Measurements from ENCODE around the gene ANKEF1. TPM values are rescaled to one million over a fixed set of nuclear protein-coding genes. Genes with fewer than 3 reads are reported as not detected.
"Not testable (repeated sequence)": the region's sequence is repeated elsewhere in the genome, so short reads cannot be mapped to it uniquely, and the experiment has no call there.

The ANKEF1 gene
- polyA plus RNA-seq, 1 donor: 1.2 TPM

GRCh38 chr20:10032269-10032668, 2.5 kb upstream of the ANKEF1 start:
- DNase-seq (ENCODE audit: low read depth): not testable (repeated sequence)

- DNase-seq (ENCODE audit: low read depth): no peak
These were observed 709 bp upstream of the ANKEF1 start for GRCh38 chr20:10033905-10034650.

- DNase-seq (ENCODE audit: low read depth): not testable (repeated sequence)
These were observed 1.5 kb downstream of the ANKEF1 start for GRCh38 chr20:10036321-10036720.

GRCh38 chr20:10040070-10040975, 5.5 kb downstream of the ANKEF1 start:
- no peak for DNase-seq (ENCODE audit: low read depth)

GRCh38 chr20:10042086-10042485, 7.3 kb downstream of the ANKEF1 start:
- no peak for DNase-seq (ENCODE audit: low read depth)

- no peak for DNase-seq (ENCODE audit: low read depth)
These were observed 12.6 kb downstream of the ANKEF1 start for GRCh38 chr20:10047427-10047826.

- no peak for DNase-seq (ENCODE audit: low read depth)
These were observed 16.4 kb downstream of the ANKEF1 start for GRCh38 chr20:10051185-10051584.

GRCh38 chr20:10059006-10059405, 24.2 kb downstream of the ANKEF1 start:
- no peak for DNase-seq (ENCODE audit: low read depth)

- DNase-seq (ENCODE audit: low read depth): no peak
These were observed 25.4 kb downstream of the ANKEF1 start for GRCh38 chr20:10060226-10060625.

DNA sequence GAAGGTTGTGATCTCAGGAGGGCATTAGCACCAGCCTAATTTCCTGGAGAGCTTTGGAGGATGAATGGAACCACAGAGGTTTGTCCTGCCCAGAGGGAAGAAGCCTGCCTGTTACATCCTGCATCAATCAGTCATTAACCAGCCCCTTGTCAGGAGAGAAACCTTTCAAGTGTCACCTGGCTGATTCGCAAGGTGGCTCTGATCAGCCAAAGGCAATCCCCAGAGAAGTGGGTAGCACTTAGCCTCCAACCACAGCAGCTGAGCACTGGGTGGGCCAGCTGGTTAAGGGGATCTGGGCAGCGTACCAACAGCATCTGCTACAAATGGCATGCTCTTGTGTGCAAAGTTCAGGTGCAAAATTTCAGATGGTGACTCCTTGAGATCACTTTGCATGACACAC, 26.9 kb downstream of the ANKEF1 start:
- no peak for DNase-seq (ENCODE audit: low read depth)

DNA sequence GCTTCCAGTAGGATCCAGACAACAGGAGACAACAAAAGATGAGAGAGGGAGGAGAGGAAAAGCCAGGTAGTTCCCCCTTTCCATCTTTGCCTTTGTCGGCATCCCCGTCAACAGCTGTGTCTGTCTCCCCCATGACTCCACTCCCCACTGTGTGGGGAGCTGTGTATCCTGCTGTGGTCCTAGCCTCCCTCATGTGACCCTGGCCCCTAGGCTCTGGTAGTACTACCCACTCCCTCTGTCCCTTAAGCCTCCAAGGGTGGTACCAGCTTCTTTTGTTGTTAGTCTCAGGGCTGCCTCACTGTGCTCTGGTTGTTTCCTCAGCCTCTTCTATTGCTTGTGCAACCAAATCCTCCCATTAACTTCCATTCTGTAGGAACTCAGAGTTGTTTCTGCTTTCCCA, 28.7 kb downstream of the ANKEF1 start:
- no peak for DNase-seq (ENCODE audit: low read depth)

DNA sequence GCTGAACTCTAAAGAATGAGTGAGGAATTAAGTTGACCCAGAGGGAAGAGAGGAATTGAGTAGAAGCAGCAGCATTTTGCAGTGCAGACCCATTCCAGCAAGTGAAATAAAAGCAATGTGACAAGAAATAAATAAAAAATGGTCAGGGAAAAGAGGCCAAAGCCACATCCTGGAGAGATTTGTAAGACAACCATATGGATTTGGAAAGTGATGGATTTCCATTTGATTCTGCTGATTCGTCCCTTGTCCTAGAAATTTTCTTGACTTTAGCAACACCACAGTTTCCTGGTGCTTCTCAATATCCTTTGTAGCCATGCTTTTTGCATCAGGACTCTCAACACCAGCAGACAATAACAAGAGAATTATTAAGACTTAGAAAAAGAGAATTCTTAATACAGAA, 29.8 kb downstream of the ANKEF1 start:
- DNase-seq (ENCODE audit: low read depth): no peak

DNA sequence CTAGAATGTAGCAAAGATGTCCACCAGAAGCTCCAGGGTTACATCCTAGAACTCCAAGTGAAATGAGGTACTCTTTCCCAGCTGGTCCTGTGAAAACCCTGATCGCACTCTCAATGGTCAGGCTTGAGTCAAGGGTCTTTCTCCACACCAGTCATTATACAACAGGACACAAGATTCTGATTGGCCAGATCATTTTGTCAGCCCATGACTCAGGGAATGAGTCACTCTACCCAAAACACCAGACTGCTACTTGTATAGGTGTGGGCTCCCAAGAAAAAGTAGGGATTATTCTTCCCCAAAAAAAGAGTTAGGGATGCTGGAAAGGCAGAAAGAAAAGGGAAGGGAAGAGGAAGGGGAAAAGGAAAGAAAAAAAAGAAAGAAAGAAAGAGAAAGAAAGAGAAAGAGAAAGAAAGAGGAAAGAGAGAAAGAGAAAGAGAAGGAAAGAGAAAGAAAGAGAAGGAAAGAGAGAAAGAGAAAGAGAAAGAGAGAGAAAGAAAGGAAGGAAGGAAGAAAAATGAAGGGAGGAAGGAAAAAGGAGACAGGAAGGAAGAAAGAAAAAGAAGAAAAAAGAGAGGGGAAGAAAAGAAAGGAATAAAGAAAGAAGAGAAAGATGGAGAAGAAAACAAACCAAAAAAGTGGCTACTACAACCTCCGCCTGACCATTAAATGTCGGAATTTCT, 30.5 kb downstream of the ANKEF1 start:
- no peak for DNase-seq (ENCODE audit: low read depth)

- no peak for DNase-seq (ENCODE audit: low read depth)
These were observed 32.5 kb downstream of the ANKEF1 start for GRCh38 chr20:10067321-10067720.

- DNase-seq (ENCODE audit: low read depth): no peak
These were observed 39.7 kb downstream of the ANKEF1 start for GRCh38 chr20:10074513-10074912.

GRCh38 chr20:10075606-10076005, 40.8 kb downstream of the ANKEF1 start:
- DNase-seq (ENCODE audit: low read depth): no peak

DNA sequence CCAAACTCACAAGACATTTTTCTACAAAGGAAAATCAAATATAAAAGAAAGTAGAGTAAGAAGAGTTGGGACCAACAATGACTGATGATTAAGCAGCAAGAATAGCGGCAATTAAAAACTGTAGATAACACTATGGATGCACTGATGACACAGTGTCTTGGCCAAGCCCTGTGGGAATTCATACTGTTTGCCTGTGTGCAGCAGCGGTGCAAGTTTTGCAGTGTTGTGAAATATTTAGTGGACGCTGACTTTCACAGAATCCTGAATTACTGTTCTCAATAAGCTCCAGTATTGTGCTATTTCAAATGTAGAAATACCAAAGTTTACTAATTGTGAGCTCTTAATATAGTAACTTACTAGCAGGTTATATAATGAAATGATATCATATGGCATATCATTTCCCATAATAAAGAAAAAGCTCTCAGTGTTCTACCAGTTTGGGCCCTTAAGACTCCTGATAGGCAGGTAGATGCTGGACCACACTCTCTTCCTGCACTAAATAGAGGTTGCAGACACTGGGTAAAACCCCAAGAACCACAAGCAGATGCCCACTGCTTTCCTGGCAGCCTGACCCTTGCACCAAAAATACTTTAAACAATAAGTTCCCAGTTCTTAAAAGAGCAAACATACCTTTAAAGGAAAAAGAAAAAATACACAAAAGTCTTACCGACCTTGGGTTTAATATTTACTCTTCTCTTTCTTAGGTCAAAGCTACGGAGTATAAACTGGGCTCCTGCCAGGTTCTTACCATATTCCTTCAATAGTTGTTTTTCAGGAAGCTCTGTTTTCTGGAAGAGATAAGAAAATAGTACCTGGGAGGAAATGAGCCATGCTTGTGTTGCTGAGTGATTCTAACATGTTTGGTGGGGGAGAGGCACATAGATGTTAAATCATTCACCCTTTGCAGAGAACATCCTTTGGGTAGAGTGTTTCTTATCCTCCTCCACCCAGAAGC, 41.6 kb downstream of the ANKEF1 start:
- DNase-seq (ENCODE audit: low read depth): no peak

DNA sequence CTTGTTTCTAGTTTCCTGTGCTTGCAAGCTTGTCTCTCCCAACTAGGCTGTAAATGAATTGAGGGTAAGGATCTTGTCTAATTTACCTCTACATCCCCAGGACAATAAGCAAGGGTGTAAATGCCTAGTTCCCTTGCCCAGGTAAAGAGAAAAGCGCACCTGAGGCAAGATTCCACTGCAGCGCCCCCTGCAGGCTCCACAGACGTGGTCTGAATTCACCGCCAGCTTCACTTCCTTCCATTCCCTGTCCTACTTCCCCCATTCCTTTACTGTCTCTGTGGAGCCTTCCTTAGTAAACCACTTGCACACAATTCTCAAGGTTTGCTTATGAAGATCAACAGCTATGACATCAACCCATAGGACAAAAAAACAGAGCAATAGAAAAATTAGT, 42.3 kb downstream of the ANKEF1 start:
- no peak for DNase-seq (ENCODE audit: low read depth)

GRCh38 chr20:10077886-10078285, 43.1 kb downstream of the ANKEF1 start:
- DNase-seq (ENCODE audit: low read depth): no peak

DNA sequence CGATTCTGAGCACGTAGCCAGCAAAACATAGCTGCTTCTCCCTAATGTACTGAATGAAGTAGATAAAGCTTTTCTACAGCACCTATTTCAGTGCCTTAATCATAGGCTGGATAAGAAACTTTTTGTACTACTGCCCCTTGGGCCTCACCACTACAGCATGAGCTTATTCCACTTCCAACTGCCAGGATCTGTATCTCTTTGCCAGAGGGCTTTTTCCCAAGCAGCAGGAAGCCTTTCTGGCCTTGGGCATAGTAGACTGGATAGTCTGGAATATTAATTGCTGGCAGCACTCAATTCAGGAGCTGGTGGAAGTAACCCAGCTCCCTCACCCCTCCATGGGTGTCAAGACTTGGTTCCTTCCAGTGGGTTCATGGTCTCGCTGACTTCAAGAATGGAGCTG, 43.6 kb downstream of the ANKEF1 start:
- DNase-seq (ENCODE audit: low read depth): no peak

DNA sequence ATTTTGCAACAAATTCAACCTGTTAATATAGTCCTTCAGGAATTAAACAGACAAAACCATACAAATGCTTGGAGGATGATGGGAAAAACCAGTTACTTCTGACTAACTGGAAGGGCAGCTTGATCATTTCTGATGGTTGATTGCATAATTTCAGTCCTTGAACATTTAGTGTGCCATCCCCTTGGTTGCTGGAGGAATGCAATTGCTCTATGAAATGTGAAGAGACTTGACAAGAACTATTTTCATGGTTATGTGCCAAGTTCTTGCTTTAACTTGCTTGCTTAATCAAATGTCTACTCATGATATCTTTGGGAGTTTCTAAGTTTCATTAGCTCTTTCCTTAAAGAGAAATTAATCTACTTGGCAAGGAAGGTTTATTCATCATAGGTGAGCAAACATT, 45.2 kb downstream of the ANKEF1 start:
- no peak for DNase-seq (ENCODE audit: low read depth)

All from forelimb muscle (tissue), 1 donor.